Neuronal stem cell (in vitro differentiated cells): ENCODE data around the gene CD300LD.

Source experiments
- DNase-seq: peaks from one replicate; pipeline ENCODE4 v3.0.0-alpha.2; 2013; ENCODE audit warnings: low spot score
- H2AFZ ChIP-seq: one replicate; pipeline ENCODE4 v1.6.1; 2013; ENCODE audit warnings: mild to moderate bottlenecking, low read length, inconsistent platforms
- H2AK5ac ChIP-seq: 2 replicates; pipeline ENCODE4 v1.6.1; 2013; ENCODE audit warnings: low read depth, mild to moderate bottlenecking, inconsistent platforms, low read length, moderate library complexity, mixed read lengths
- H2BK120ac ChIP-seq: 2 replicates; pipeline ENCODE4 v1.6.1; 2013; ENCODE audit warnings: low read depth, mild to moderate bottlenecking, inconsistent platforms, low read length, moderate library complexity, mixed read lengths
- H2BK12ac ChIP-seq: one replicate; pipeline ENCODE4 v1.6.1; 2013; ENCODE audit warnings: low read length, inconsistent platforms
- H2BK15ac ChIP-seq: 2 replicates; pipeline ENCODE4 v1.6.1; 2013; ENCODE audit warnings: mild to moderate bottlenecking, low read length, inconsistent platforms, mixed read lengths
- H2BK5ac ChIP-seq: one replicate; pipeline ENCODE4 v1.6.1; 2013; ENCODE audit warnings: inconsistent platforms, mild to moderate bottlenecking, low read length, moderate library complexity
- H3K14ac ChIP-seq: one replicate; pipeline ENCODE4 v1.6.1; 2013; ENCODE audit warnings: low read length, inconsistent platforms
- H3K18ac ChIP-seq: 2 replicates; pipeline ENCODE4 v1.6.1; 2013; ENCODE audit warnings: low read length, inconsistent platforms
- H3K23ac ChIP-seq: 2 replicates; pipeline ENCODE4 v1.6.1; 2013; ENCODE audit warnings: low read depth, mild to moderate bottlenecking, mixed read lengths, low read length, inconsistent platforms; ENCODE audit not compliant: poor library complexity
- H3K27ac ChIP-seq: replicated peaks from 3 replicates; pipeline ENCODE4 v1.5.1; 2013; ENCODE audit warnings: low read length, inconsistent platforms
- H3K27me3 ChIP-seq, 3 experiments: 2 replicates each; pipeline ENCODE4 v1.6.1; 2013; ENCODE audit warnings: low read length in 3 of 3, mild to moderate bottlenecking in 2 of 3, inconsistent platforms in 1 of 3, low read depth in 1 of 3, mixed read lengths in 1 of 3, moderate library complexity in 1 of 3; ENCODE audit not compliant: control insufficient read depth in 3 of 3, insufficient read depth in 3 of 3
- H3K36me3 ChIP-seq, 2 donors: replicated peaks in 1 of 2; 2 replicates each; pipeline ENCODE4 v1.6.1; 2013; ENCODE audit warnings: low read length in 2 of 2; ENCODE audit not compliant: control insufficient read depth in 2 of 2, insufficient read depth in 2 of 2
- H3K4ac ChIP-seq: 2 replicates; pipeline ENCODE4 v1.6.1; 2013; ENCODE audit warnings: inconsistent platforms, mild to moderate bottlenecking, low read length, moderate library complexity
- H3K4me1 ChIP-seq, 2 donors: 1 replicate in 1 of 2; 2 replicates in 1 of 2; pipeline ENCODE4 v1.6.1; 2013; ENCODE audit warnings: low read length in 2 of 2, low read depth in 1 of 2; ENCODE audit not compliant: control insufficient read depth in 2 of 2, insufficient read depth in 1 of 2
- H3K4me2 ChIP-seq: one replicate; pipeline ENCODE4 v1.6.1; 2013; ENCODE audit warnings: mild to moderate bottlenecking, low read length, inconsistent platforms; ENCODE audit not compliant: insufficient read depth, poor library complexity, severe bottlenecking
- H3K4me3 ChIP-seq, 2 donors: 2 replicates each; pipeline ENCODE4 v1.5.1; 2013; ENCODE audit warnings: low read length in 2 of 2, mild to moderate bottlenecking in 2 of 2, inconsistent platforms in 1 of 2, moderate library complexity in 1 of 2
- H3K79me1 ChIP-seq: one replicate; pipeline ENCODE4 v1.6.1; 2013; ENCODE audit warnings: low read depth, mild to moderate bottlenecking, inconsistent platforms, low read length, moderate library complexity
- H3K9ac ChIP-seq: one replicate; pipeline ENCODE4 v1.6.1; 2013; ENCODE audit warnings: mild to moderate bottlenecking, low read depth, low read length, inconsistent platforms; ENCODE audit not compliant: poor library complexity
- H3K9me3 ChIP-seq, 2 donors: replicated peaks in 1 of 2; 2 replicates each; pipeline versions ENCODE3 to v1.6.1; 2013; ENCODE audit warnings: low read length in 2 of 2, mild to moderate bottlenecking in 2 of 2, inconsistent platforms in 1 of 2, low read depth in 1 of 2, mixed read lengths in 1 of 2, moderate library complexity in 1 of 2; ENCODE audit not compliant: control insufficient read depth in 2 of 2, insufficient read depth in 1 of 2
- H4K8ac ChIP-seq: one replicate; pipeline ENCODE4 v1.6.1; 2013; ENCODE audit warnings: low read depth, mild to moderate bottlenecking, inconsistent platforms, low read length, moderate library complexity
- H4K91ac ChIP-seq: one replicate; pipeline ENCODE4 v1.6.1; 2013; ENCODE audit warnings: low read length, low read depth, mild to moderate bottlenecking, inconsistent platforms; ENCODE audit not compliant: poor library complexity
- WGBS, 2 donors: extraction: QIAGEN DNeasy Blood & Tissue Kit; methylation state at CpG; one replicate each; pipeline ENCODE4 v1.1.7; 2013; ENCODE audit warnings: missing lambda C conversion rate in 2 of 2, mixed read lengths in 1 of 2; ENCODE audit not compliant: insufficient read length in 2 of 2, insufficient replicate concordance in 1 of 2; ENCODE audit errors: extremely low coverage in 2 of 2; 5-methylcytosine and 5-hydroxymethylcytosine counted together

The CD300LD gene

DNA sequence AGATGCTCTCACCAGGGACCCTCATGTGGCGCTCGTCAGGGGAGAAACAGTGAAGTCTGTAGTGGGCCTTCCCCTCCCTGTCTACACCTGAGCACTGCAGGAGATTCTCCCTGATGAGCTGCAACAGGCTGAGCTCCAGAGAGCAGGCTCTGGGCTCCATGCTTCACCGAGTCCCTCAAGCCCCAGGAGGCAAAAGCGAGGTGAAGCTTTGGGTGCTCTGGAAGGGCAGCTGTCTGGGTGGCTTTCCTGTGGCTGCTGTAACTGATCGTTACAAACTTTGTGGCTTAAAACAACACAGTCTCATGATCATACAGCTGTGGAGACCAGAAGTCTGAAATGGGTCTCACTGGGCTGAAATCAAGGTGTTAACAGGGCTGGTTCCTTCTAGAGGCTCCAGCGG, 12.1 kb upstream of the CD300LD start:
- H2AK5ac ChIP-seq = no peak overlapping the region
- peak overlapping the region; percentile 1 for H3K23ac ChIP-seq
- no peaks in the 10 kb centered on the region for H3K79me1 ChIP-seq
- no peaks in the 10 kb centered on the region for H3K36me3 ChIP-seq
- H3K9ac ChIP-seq = no peak overlapping the region
- H3K27me3 ChIP-seq = peaks cover 0 to 33% (median 0%) of the 10 kb centered on the region in 3 experiments
- no peak overlapping the region for H3K27ac ChIP-seq
- H4K91ac ChIP-seq = no peak overlapping the region
- no peaks in the 10 kb centered on the region for H3K9me3 ChIP-seq
- H2BK120ac ChIP-seq = no peak overlapping the region
- WGBS, 2 donors = no CpG with 5 or more reads among the region's 6 CpGs
- no peak overlapping the region for H3K4me2 ChIP-seq
- H3K14ac ChIP-seq = no peak overlapping the region
- no peak overlapping the region for H2BK12ac ChIP-seq
- DNase-seq = no peak
- H3K4me3 ChIP-seq = no peak overlapping the region
- H3K4ac ChIP-seq = no peak overlapping the region
- no peak overlapping the region for H4K8ac ChIP-seq
- no peak overlapping the region for H2BK15ac ChIP-seq
- H3K4me1 ChIP-seq = no peaks in the 10 kb centered on the region
- no peak overlapping the region for H2AFZ ChIP-seq
- no peak overlapping the region for H3K18ac ChIP-seq
- no peak overlapping the region for H2BK5ac ChIP-seq

DNA sequence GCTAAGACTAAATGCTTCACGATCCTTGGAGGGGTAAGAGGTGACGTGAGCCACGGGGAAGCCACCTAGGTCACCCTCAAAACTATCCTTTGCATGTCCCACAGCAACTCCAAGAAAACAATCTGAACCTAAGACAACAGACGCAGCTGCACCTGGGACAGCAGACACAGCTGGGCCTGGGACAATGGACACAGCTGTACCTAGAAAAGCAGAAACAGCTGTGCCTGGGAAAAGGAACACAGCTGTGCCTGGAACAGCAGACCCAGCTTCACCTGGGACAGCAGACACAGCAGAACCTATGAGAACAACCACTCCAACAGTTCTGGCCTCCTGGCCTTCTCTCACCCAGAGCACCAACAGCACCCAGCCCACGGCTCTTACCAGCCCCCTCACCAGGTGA, 11.7 kb upstream of the CD300LD start:
- no peak overlapping the region for H2BK15ac ChIP-seq
- H3K27me3 ChIP-seq = peaks cover 0 to 35% (median 0%) of the 10 kb centered on the region in 3 experiments
- H3K23ac ChIP-seq = peak overlapping the region; percentile 1
- no peaks in the 10 kb centered on the region for H3K36me3 ChIP-seq
- H3K18ac ChIP-seq = no peak overlapping the region
- H2AFZ ChIP-seq = no peak overlapping the region
- H2BK12ac ChIP-seq = no peak overlapping the region
- WGBS, 2 donors = no CpG with 5 or more reads among the region's 5 CpGs
- no peaks in the 10 kb centered on the region for H3K79me1 ChIP-seq
- no peak for DNase-seq
- H2AK5ac ChIP-seq = no peak overlapping the region
- no peaks in the 10 kb centered on the region for H3K9me3 ChIP-seq
- no peak overlapping the region for H4K8ac ChIP-seq
- no peak overlapping the region for H3K4ac ChIP-seq
- no peak overlapping the region for H3K9ac ChIP-seq
- no peak overlapping the region for H3K4me3 ChIP-seq
- H2BK5ac ChIP-seq = no peak overlapping the region
- no peak overlapping the region for H3K14ac ChIP-seq
- no peak overlapping the region for H2BK120ac ChIP-seq
- H3K4me1 ChIP-seq = no peaks in the 10 kb centered on the region
- H4K91ac ChIP-seq = no peak overlapping the region
- no peak overlapping the region for H3K4me2 ChIP-seq
- H3K27ac ChIP-seq = no peak overlapping the region

DNA sequence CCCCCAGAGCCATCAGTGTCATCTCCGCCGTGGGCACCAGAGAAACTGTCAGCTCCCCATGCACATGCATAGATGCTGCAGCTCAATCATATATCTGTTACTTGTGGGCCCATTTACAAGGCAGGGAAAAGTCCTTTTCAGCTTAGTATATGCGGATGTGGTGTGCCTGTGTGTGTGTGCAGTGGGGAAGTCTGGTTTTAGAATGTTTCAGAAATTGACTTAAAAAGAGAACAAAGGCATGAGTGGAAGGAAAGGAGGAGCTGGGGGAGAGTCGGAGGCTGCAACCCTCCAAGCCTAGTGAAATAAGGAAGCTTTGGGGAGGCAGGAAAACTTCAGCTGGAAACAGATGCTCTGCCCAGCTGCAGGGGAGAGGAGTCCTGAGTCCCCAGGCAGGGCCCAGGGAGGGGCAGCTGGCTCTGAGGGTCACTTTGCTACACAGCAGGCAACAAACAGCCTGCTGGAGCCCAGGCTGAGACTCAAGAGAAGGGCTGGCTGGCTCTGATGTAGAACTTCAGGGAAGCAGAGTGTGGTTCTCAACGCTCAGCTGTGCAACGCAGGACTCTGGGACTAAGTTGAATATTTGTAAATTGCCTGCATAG, 11.1 kb upstream of the CD300LD start:
- no peak for DNase-seq
- no peak overlapping the region for H2BK5ac ChIP-seq
- no peak overlapping the region for H3K23ac ChIP-seq
- H4K91ac ChIP-seq = no peak overlapping the region
- H3K4me2 ChIP-seq = no peak overlapping the region
- H2AK5ac ChIP-seq = no peak overlapping the region
- no peak overlapping the region for H2BK15ac ChIP-seq
- H3K4me1 ChIP-seq = peaks cover 0 to 3% of the 10 kb centered on the region in 2 donors
- no CpG with 5 or more reads among the region's 6 CpGs for WGBS, 2 donors
- H3K79me1 ChIP-seq = no peaks in the 10 kb centered on the region
- H3K4ac ChIP-seq = no peak overlapping the region
- no peak overlapping the region for H3K27ac ChIP-seq
- H3K9me3 ChIP-seq = no peaks in the 10 kb centered on the region
- H4K8ac ChIP-seq = no peak overlapping the region
- H3K27me3 ChIP-seq = peaks cover 0 to 35% (median 0%) of the 10 kb centered on the region in 3 experiments
- H3K18ac ChIP-seq = no peak overlapping the region
- H2BK120ac ChIP-seq = no peak overlapping the region
- no peaks in the 10 kb centered on the region for H3K36me3 ChIP-seq
- no peak overlapping the region for H3K14ac ChIP-seq
- no peak overlapping the region for H2AFZ ChIP-seq
- H2BK12ac ChIP-seq = no peak overlapping the region
- H3K4me3 ChIP-seq = no peak overlapping the region
- H3K9ac ChIP-seq = peak overlapping the region; percentile 27

DNA sequence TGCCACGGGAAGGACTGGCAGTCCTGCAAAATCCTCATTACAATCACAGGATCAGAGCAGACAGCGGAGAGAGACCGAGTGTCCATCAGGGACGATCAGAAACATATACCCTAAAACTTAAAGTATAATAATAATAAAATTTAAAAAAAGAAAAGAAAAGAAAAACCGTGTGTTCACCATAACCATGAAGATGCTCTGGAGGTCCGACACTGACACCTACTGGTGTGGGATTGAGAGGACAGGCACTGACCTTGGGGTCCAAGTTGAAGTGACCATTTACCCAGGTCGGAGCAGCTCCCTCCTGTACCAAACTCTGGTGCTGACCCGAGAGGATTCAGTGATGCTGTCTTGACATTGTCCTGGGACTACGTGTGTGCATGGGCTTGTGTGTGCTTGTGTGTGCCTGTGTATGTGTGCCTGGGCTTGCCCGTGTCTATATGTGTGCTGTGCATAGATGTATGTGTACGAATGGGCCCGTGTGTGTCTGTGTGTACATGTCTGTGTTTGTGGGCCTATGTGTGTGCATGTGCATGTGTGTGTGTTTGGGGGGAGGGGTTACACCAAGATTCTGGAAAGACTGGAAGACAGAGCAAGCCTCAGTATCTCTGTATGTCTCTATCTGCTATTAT, 10.0 kb upstream of the CD300LD start:
- H2AFZ ChIP-seq = no peak overlapping the region

More for the DNA sequence above, 10.0 kb upstream of the CD300LD start:
- Histone ChIP-seq H4K91ac (peak overlapping the region; percentile 34), H3K36me3 (no peaks in the 10 kb centered on the region), H2AK5ac (no peak overlapping the region), H2BK120ac (no peak overlapping the region), H3K23ac (peak overlapping the region; percentile 12), H3K4me2 (no peak overlapping the region), H3K4ac (no peak overlapping the region), H3K27ac (no peak overlapping the region), H2BK15ac (no peak overlapping the region), H3K18ac (peak overlapping the region; percentile 30), H3K14ac (no peak overlapping the region), H3K4me1 (peaks cover 0 to 3% of the 10 kb centered on the region in 2 donors), H3K27me3 (peaks cover 0 to 35% (median 0%) of the 10 kb centered on the region in 3 experiments), H3K4me3 (no peak overlapping the region), H3K79me1 (no peaks in the 10 kb centered on the region), H3K9me3 (no peaks in the 10 kb centered on the region), H2BK5ac (no peak overlapping the region), H2BK12ac (no peak overlapping the region), H4K8ac (no peak overlapping the region), H3K9ac (peak overlapping the region; percentile 73)
- DNase-seq = peak; percentile 14
- no CpG with 5 or more reads among the region's 12 CpGs for WGBS, 2 donors
